Choroid plexus epithelial cell (primary cell): ENCODE data around the gene CFAP47.
"Not testable (repeated sequence)": the region's sequence is repeated elsewhere in the genome, so short reads cannot be mapped to it uniquely, and the experiment has no call there.

Experiments used
- DNase-seq: peaks from one replicate; pipeline ENCODE4 v3.0.0-alpha.2; 2010; ENCODE audit warnings: low read depth
- H3K4me3 ChIP-seq: 2 replicates; pipeline ENCODE4 v1.5.1; 2011; ENCODE audit warnings: low read depth, mild to moderate bottlenecking, control low read depth, low read length, moderate library complexity
- TF ChIP-seq, protein P1 (sequence below): conservative IDR thresholded peaks from 2 replicates; pipeline ENCODE4 v1.5.1; 2011; ENCODE audit warnings: low read depth, mild to moderate bottlenecking, control low read depth, inconsistent platforms, low read length, moderate library complexity

CFAP47 gene

GRCh38 chrX:36035550-36035949, 116.0 kb downstream of the CFAP47 start:
- TF ChIP-seq, protein P1, sequence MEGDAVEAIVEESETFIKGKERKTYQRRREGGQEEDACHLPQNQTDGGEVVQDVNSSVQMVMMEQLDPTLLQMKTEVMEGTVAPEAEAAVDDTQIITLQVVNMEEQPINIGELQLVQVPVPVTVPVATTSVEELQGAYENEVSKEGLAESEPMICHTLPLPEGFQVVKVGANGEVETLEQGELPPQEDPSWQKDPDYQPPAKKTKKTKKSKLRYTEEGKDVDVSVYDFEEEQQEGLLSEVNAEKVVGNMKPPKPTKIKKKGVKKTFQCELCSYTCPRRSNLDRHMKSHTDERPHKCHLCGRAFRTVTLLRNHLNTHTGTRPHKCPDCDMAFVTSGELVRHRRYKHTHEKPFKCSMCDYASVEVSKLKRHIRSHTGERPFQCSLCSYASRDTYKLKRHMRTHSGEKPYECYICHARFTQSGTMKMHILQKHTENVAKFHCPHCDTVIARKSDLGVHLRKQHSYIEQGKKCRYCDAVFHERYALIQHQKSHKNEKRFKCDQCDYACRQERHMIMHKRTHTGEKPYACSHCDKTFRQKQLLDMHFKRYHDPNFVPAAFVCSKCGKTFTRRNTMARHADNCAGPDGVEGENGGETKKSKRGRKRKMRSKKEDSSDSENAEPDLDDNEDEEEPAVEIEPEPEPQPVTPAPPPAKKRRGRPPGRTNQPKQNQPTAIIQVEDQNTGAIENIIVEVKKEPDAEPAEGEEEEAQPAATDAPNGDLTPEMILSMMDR: no peak

DNA sequence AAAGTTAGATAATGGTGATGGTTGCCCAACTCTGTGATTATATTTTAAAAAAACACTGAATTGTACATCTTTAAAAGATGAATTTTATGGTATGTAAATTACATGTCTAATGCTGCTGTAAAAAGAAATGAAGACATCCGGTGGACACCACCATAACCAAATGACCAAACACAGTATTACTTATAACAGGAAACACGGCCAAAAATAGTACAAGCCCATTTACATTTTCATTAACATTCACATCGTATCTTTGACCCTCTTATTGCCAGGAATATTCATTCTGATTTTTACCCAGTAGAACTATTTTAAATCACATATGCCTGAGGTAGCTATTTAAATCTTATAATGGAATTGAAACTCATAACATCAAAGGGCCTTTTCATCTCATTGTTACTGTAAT, 143.2 kb downstream of the CFAP47 start:
- H3K4me3 ChIP-seq: no peak overlapping the region
- DNase-seq: no peak
- TF ChIP-seq, protein P1: no peak

More at GRCh38 chrX:36035550-36035949, 116.0 kb downstream of the CFAP47 start:
- DNase-seq: no peak
- no peak overlapping the region for H3K4me3 ChIP-seq

DNA sequence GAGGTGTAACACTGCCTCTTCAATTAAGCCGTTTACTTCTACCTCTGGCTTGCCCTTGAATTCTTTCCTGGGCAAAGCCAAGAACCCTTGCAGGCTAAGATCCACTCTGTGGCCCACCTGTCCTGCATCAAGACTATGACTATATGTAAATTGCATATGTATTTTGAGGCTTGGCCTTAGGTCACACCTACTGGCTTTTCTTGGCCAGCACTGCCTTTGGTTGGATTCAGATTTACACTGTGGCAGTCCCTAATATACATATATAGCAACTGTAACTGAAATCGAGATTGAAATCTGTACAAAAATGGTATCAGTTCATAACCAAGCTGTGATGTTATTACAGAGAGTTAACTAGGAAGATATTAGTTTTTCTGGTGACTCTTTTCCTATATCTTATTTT, 151.5 kb downstream of the CFAP47 start:
- no peak for DNase-seq
- TF ChIP-seq, protein P1: no peak
- no peak overlapping the region for H3K4me3 ChIP-seq

DNA sequence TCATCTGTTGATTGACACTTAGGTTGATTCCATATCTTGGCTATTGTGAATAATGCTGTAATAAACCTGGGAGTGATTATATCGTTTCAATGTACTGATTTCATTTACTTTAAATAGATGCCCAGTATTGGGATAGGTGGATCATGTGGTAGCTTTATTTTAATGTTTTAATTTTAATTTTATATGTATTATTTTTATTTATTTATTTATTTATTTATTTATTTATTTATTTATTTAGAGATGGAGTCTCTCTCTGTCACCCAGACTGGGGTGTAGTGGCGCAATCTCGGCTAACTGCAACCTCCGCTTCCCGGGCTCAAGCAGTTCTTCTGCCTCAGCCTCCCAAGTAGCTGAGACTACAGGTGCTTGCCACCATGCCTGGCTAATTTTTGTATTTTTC, 155.5 kb downstream of the CFAP47 start:
- DNase-seq, H3K4me3 ChIP-seq: not testable (repeated sequence)

DNA sequence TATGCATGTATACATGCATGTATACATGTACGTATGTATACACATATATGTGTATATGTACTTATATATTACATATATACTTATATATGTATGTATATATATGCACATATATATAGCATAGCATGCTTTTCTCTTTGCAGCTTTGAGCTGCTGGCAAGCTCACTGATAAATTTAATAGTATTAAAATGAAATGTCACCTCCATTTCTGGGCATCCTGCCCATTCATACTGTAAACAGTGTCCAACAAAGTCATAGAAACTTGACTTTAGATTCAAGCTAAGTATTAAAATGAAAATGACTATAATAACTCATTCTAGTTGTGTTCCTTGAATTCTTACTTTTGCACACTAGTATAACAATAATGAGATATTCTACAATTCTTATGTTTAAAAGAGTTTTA, 163.7 kb downstream of the CFAP47 start:
- no peak overlapping the region for H3K4me3 ChIP-seq
- TF ChIP-seq, protein P1: no peak
- no peak for DNase-seq

GRCh38 chrX:36087366-36087765, 167.8 kb downstream of the CFAP47 start:
- DNase-seq: no peak
- no peak overlapping the region for H3K4me3 ChIP-seq
- TF ChIP-seq, protein P1: no peak

DNA sequence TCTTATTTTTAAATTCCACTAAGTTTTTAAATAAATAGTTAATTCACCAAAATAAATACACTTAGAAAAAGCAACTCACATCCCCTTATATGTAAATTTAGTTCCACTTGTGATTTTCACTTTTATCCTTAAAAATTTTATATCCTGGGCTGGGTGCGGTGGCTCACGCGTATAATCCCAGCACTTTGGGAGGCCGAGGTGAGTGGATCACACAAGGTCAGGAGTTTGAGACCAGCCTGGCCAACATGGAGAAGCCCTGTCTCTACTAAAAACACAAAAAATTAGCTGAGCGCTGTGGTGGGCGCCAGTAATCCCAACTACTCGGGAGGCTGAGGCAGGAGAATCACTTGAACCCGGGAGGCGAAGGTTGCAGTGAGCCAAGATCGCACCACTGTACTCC, 169.4 kb downstream of the CFAP47 start:
- DNase-seq: not testable (repeated sequence)

GRCh38 chrX:36102425-36102824, 182.9 kb downstream of the CFAP47 start:
- H3K4me3 ChIP-seq: no peak overlapping the region
- TF ChIP-seq, protein P1: no peak
- no peak for DNase-seq

More for the DNA sequence above, 169.4 kb downstream of the CFAP47 start:
- H3K4me3 ChIP-seq: not testable (repeated sequence)
